Thyroid gland (tissue), 4 donors: Measurements from ENCODE around the gene KDELR3.

ENCODE experiments used
- POLR2A ChIP-seq, 2 donors: fragments of 450-650 bp; IDR thresholded peaks; one replicate each; pipeline ENCODE4 v1.6.1; 2017; ENCODE audit warnings: antibody characterized with exemption in 2 of 2, mild to moderate bottlenecking in 2 of 2, moderate library complexity in 1 of 2
- TF ChIP-seq, protein P1 (sequence below), 6 experiments: fragments of 200-600 bp in 3 of 6; fragments of 450-650 bp in 3 of 6; sonication (generic) in 3 of 6; IDR thresholded peaks; one replicate each; pipeline ENCODE4 v1.5.1; 2016 to 2019; ENCODE audit warnings: antibody characterized with exemption in 6 of 6, mild to moderate bottlenecking in 2 of 6, inconsistent platforms in 1 of 6, moderate library complexity in 1 of 6

DNA sequence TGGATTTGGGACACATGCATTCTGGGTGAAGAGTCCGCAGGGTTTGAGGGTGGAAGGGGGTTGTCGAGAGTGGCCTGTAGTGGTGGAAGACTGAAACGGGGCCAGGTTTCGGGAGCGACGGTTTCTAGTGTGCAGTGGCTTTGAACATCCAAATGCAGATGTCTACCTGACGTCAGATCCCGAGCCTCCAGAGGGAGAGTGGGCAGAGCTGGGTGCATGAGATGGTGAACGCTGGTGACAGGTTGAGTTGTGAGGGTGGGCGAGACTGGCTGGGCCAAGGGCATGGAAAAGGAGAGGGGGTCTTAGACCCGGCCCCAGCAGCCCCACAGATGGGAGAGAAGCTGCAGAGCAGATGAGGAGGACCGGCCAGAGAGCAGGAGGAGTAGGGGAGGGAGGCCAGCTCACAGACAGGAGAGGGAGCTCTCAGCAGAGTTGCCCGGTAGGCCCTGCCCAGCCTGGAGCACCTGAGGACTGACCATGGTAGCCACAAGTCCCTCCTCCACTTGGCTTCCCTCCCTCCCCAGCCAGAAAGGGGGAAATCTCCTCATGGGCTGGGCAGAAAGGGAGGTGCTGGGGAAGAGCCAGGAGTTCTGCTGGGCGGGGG lies 27.0 kb upstream of the KDELR3 start:
- TF ChIP-seq, protein P1, sequence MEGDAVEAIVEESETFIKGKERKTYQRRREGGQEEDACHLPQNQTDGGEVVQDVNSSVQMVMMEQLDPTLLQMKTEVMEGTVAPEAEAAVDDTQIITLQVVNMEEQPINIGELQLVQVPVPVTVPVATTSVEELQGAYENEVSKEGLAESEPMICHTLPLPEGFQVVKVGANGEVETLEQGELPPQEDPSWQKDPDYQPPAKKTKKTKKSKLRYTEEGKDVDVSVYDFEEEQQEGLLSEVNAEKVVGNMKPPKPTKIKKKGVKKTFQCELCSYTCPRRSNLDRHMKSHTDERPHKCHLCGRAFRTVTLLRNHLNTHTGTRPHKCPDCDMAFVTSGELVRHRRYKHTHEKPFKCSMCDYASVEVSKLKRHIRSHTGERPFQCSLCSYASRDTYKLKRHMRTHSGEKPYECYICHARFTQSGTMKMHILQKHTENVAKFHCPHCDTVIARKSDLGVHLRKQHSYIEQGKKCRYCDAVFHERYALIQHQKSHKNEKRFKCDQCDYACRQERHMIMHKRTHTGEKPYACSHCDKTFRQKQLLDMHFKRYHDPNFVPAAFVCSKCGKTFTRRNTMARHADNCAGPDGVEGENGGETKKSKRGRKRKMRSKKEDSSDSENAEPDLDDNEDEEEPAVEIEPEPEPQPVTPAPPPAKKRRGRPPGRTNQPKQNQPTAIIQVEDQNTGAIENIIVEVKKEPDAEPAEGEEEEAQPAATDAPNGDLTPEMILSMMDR (IDR thresholded peaks at IDR 0.05): no peak
- TF ChIP-seq POLR2A (IDR thresholded peaks at IDR 0.05): no peak
